Mammary epithelial cell (primary cell): Measurements from ENCODE around the gene PTH2R.
"Not testable (repeated sequence)": the region's sequence is repeated elsewhere in the genome, so short reads cannot be mapped to it uniquely, and the experiment has no call there.

Experiments used
- EZH2 ChIP-seq: IDR thresholded peaks from 2 replicates; pipeline ENCODE4 v1.6.1; 2012; ENCODE audit warnings: low read length, inconsistent platforms, borderline replicate concordance
- TF ChIP-seq, protein P1 (sequence below), 2 donors: IDR thresholded peaks in 1 of 2; conservative IDR thresholded peaks in 1 of 2; 2 replicates each; pipeline ENCODE4 v1.5.1; 2011 to 2012; ENCODE audit warnings: inconsistent platforms in 2 of 2, low read length in 2 of 2, mild to moderate bottlenecking in 2 of 2, control low read depth in 1 of 2, low read depth in 1 of 2; ENCODE audit not compliant: insufficient read depth in 1 of 2; ENCODE audit errors: extremely low read depth in 1 of 2

DNA sequence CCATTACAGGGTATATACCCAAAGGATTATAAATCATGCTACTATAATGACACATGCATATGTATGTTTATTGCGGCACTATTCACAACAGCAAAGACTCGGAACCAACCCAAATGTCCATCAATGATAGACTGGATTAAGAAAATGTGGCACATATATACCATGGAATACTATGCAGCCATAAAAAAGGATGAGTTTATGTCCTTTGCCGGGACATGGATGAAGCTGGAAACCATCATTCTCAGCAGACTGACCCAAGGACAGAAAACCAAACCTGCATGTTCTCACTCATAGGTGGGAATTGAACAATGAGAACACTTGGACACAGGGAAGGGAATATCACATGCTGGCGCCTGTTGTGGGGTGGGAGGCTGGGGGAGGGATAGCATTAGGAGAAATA lies 9.8 kb upstream of the PTH2R start:
- TF ChIP-seq, protein P1, sequence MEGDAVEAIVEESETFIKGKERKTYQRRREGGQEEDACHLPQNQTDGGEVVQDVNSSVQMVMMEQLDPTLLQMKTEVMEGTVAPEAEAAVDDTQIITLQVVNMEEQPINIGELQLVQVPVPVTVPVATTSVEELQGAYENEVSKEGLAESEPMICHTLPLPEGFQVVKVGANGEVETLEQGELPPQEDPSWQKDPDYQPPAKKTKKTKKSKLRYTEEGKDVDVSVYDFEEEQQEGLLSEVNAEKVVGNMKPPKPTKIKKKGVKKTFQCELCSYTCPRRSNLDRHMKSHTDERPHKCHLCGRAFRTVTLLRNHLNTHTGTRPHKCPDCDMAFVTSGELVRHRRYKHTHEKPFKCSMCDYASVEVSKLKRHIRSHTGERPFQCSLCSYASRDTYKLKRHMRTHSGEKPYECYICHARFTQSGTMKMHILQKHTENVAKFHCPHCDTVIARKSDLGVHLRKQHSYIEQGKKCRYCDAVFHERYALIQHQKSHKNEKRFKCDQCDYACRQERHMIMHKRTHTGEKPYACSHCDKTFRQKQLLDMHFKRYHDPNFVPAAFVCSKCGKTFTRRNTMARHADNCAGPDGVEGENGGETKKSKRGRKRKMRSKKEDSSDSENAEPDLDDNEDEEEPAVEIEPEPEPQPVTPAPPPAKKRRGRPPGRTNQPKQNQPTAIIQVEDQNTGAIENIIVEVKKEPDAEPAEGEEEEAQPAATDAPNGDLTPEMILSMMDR (conservative IDR thresholded peaks at IDR 0.05 in 1 of 2, IDR thresholded peaks at IDR 0.05 in 1 of 2; ENCODE audit: extremely low read depth in 1 of 2, insufficient read depth in 1 of 2, low read depth in 1 of 2, low read length in 2 of 2): not testable (repeated sequence)
- TF ChIP-seq EZH2: not testable (repeated sequence)
